Spleen (tissue), 11 donors: ENCODE results near the gene C14orf93. TPM values are rescaled to one million over a fixed set of nuclear protein-coding genes. Genes with fewer than 3 reads are reported as not detected.
"Not testable (repeated sequence)": the region's sequence is repeated elsewhere in the genome, so short reads cannot be mapped to it uniquely, and the experiment has no call there.

Experiments used
- DNase-seq: peaks from one replicate; pipeline ENCODE4 v3.0.0-alpha.2; 2020
- H3K27ac ChIP-seq, 8 donors: fragments of 200-600 bp; sonication (generic) in 7 of 8; 1 replicate in 4 of 8; 2 replicates in 4 of 8; pipeline versions ENCODE4 v1.5.0 to v1.8.0; 2016 to 2021; ENCODE audit warnings: inconsistent platforms in 4 of 8, mild to moderate bottlenecking in 4 of 8, moderate library complexity in 1 of 8
- H3K27me3 ChIP-seq, 7 donors: fragments of 200-600 bp; sonication (generic) in 6 of 7; replicated peaks in 1 of 7; 1 replicate in 4 of 7; 2 replicates in 3 of 7; pipeline versions ENCODE4 v1.5.0 to v1.8.0; 2016 to 2021; ENCODE audit warnings: inconsistent platforms in 3 of 7, mild to moderate bottlenecking in 1 of 7
- H3K36me3 ChIP-seq, 6 donors: fragments of 200-600 bp; sonication (generic) in 5 of 6; 1 replicate in 4 of 6; 2 replicates in 2 of 6; pipeline versions ENCODE4 v1.5.0 to v1.8.0; 2016 to 2021; ENCODE audit warnings: inconsistent platforms in 2 of 6
- H3K4me1 ChIP-seq, 6 donors: fragments of 200-600 bp; sonication (generic) in 5 of 6; 1 replicate in 3 of 6; 2 replicates in 3 of 6; pipeline versions ENCODE4 v1.5.0 to v1.8.0; 2016 to 2021; ENCODE audit warnings: inconsistent platforms in 3 of 6
- H3K4me3 ChIP-seq, 8 donors: fragments of 200-600 bp; sonication (generic) in 7 of 8; 1 replicate in 4 of 8; 2 replicates in 4 of 8; pipeline versions ENCODE4 v1.5.0 to v1.8.0; 2016 to 2021; ENCODE audit warnings: inconsistent platforms in 4 of 8, mild to moderate bottlenecking in 4 of 8, moderate library complexity in 2 of 8
- H3K9me3 ChIP-seq, 8 donors: fragments of 200-600 bp; sonication (generic) in 7 of 8; 1 replicate in 4 of 8; 2 replicates in 4 of 8; pipeline versions ENCODE4 v1.5.0 to v1.8.0; 2016 to 2021; ENCODE audit warnings: inconsistent platforms in 4 of 8
- POLR2A ChIP-seq, 3 donors: fragments of 450-650 bp; IDR thresholded peaks; one replicate each; pipeline ENCODE4 v1.5.1; 2017; ENCODE audit warnings: antibody characterized with exemption in 3 of 3, mild to moderate bottlenecking in 1 of 3
- POLR2AphosphoS5 ChIP-seq, 3 donors: sonication (generic); formaldehyde crosslinking; IDR thresholded peaks; one replicate each; pipeline ENCODE4 v1.5.1; 2017; ENCODE audit warnings: antibody characterized with exemption in 3 of 3
- WGBS, 5 donors: extraction: QIAGEN DNeasy Blood & Tissue Kit in 3 of 5; methylation state at CpG; one replicate each; pipeline versions ENCODE4 v1.1.5 to v1.1.7; 2013 to 2018; 5-methylcytosine and 5-hydroxymethylcytosine counted together
- intact Hi-C: fragments of 100-400 bp; cut with DNase I; formaldehyde crosslinking; loops from one replicate; pipeline ENCODE4 v1.15.0; 2023; ENCODE audit warnings: low total_unique reads
- polyA plus RNA-seq, 3 donors: library from polyadenylated mRNA; stranded (reverse); fragments of 200-250 nt; gene quantifications; one replicate each; pipeline ENCODE4 v1.2.1, GENCODE V29; 2013
- total RNA-seq, 7 donors: library from RNA; depleted of rRNA in 3 of 7; stranded (reverse); fragments of >200 nt in 3 of 7; fragmentation: NEBNext Ultra II Directional in 4 of 7; extraction: Animal tissue kit (Norgen Biotek cat#: 25700) in 4 of 7; gene quantifications; one replicate each; pipeline versions ENCODE4 v1.1.0 to v1.2.1, GENCODE V29; 2016 to 2021
- TF ChIP-seq, protein P1 (sequence below), 11 experiments: fragments of 200-600 bp in 7 of 11; fragments of 450-650 bp in 4 of 11; sonication (generic) in 4 of 11; IDR thresholded peaks in 8 of 11; conservative IDR thresholded peaks in 3 of 11; 1 replicate in 7 of 11; 2 replicates in 4 of 11; pipeline versions ENCODE4 v1.4.0 to v1.8.0; 2016 to 2021; ENCODE audit warnings: antibody characterized with exemption in 11 of 11, inconsistent platforms in 4 of 11, mild to moderate bottlenecking in 1 of 11
- donor health status: healthy with polysubstance abuse.
- donor health status: DM: no; HTN: no; CAD: no; lungs with moderate emphysema.
- donor health status: DM: no; HTN: no; CAD: no.
- donor health status: Bipolar disorder and iron deficiency.
- donor health status: healthy.
- donor health status: DM: no; HTN: no; CAD: no.
- donor health status: DM: yes; HTN: yes; CAD: no.

The C14orf93 gene
- total and polyA plus RNA-seq, 10 donors: 7.3 to 27.0 (median 10.6) TPM

DNA sequence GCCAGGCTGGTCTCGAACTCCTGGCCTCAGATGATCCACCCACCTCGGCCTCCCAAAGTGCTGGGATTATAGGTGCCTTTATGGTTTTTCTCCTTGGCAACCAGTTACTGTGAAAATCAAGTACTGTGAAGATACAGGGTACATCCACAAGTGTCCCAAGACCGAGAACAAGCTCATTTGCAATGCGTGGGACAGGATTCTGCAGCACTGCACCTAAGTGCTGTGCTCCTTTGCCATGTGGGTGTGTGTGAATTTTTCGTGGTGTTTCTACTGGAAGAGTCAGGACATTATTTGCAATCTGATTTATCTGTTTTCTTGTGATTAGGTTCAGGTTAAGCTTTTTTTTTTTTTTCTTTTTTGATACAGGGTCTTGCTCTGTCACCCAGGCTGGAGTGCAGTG lies 7.1 kb upstream of the C14orf93 start:
- WGBS, 5 donors: 88 to 93% (median 92%) methylated on average over 5 of the region's 5 CpGs
- H3K36me3 ChIP-seq: peaks cover 0 to 12% (median 0%) of the 10 kb centered on the region in 6 donors
- intact Hi-C loops: no loop called here
- no peak for TF ChIP-seq POLR2AphosphoS5 (IDR thresholded peaks at IDR 0.05)
- no peak for TF ChIP-seq POLR2A (IDR thresholded peaks at IDR 0.05)
- TF ChIP-seq, protein P1, sequence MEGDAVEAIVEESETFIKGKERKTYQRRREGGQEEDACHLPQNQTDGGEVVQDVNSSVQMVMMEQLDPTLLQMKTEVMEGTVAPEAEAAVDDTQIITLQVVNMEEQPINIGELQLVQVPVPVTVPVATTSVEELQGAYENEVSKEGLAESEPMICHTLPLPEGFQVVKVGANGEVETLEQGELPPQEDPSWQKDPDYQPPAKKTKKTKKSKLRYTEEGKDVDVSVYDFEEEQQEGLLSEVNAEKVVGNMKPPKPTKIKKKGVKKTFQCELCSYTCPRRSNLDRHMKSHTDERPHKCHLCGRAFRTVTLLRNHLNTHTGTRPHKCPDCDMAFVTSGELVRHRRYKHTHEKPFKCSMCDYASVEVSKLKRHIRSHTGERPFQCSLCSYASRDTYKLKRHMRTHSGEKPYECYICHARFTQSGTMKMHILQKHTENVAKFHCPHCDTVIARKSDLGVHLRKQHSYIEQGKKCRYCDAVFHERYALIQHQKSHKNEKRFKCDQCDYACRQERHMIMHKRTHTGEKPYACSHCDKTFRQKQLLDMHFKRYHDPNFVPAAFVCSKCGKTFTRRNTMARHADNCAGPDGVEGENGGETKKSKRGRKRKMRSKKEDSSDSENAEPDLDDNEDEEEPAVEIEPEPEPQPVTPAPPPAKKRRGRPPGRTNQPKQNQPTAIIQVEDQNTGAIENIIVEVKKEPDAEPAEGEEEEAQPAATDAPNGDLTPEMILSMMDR (IDR thresholded peaks at IDR 0.05 in 8 of 11, conservative IDR thresholded peaks at IDR 0.05 in 3 of 11): no peak
- H3K27ac ChIP-seq: no peak overlapping the region
- no peaks in the 10 kb centered on the region for H3K9me3 ChIP-seq
- H3K4me1 ChIP-seq: no peaks in the 10 kb centered on the region
- no peak overlapping the region for H3K4me3 ChIP-seq
- no peaks in the 10 kb centered on the region for H3K27me3 ChIP-seq
- DNase-seq: no peak

DNA sequence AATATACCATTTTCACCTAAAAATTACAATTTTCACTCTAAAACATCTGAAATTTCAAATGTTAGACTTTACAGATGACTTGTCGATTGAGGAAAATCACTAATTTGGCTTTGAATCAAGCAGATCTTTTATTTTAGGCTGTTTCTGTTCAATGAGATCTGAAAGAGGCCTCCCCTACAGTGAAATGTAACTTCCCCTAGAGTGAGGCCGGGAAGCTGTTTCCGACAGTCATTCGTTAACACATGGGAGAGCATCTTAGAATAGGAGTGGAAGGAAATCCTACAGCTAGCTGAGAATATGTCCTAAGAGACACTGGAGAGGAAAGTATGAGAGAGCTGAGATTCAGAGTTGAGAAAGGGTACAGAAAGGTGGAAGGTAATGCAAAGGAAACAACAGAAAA lies 5.7 kb upstream of the C14orf93 start:
- intact Hi-C loops: no loop called here
- WGBS, 5 donors: 54 to 65% (median 62%) methylated on average over 4 of the region's 4 CpGs

DNA sequence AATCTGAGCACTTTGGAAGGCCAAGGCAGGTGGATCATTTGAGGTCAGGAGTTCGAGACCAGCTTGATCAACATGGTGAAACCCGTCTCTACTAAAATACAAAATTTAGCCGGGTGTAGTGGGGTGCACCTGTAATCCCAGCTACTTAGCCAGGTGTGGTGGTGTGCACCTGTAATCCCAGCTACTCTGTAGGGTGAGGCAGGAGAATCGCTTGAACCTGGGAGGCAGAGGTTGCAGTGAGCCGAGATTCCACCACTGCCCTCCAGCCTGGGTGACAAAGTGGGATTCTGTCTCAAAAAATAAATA lies 3.8 kb upstream of the C14orf93 start:
- H3K4me3 ChIP-seq, H3K27me3 ChIP-seq, intact Hi-C loops, H3K9me3 ChIP-seq, DNase-seq, H3K36me3 ChIP-seq, H3K27ac ChIP-seq: not testable (repeated sequence)
- WGBS, 5 donors: 87 to 98% (median 95%) methylated on average over 5 of the region's 5 CpGs
- peaks cover 2 to 18% (median 13%) of the 10 kb centered on the region in 6 donors for H3K4me1 ChIP-seq

More for the DNA sequence above, 5.7 kb upstream of the C14orf93 start:
- Histone ChIP-seq H3K9me3 (no peaks in the 10 kb centered on the region), H3K4me1 (peaks cover 0 to 1% (median under 1%) of the 10 kb centered on the region in 6 donors), H3K4me3 (no peak overlapping the region), H3K27me3 (no peaks in the 10 kb centered on the region), H3K27ac (no peak overlapping the region), H3K36me3 (peaks cover 0 to 2% (median 0%) of the 10 kb centered on the region in 6 donors)
- no peak for TF ChIP-seq POLR2AphosphoS5 (IDR thresholded peaks at IDR 0.05)
- TF ChIP-seq, protein P1 (IDR thresholded peaks at IDR 0.05 in 8 of 11, conservative IDR thresholded peaks at IDR 0.05 in 3 of 11): no peak
- TF ChIP-seq POLR2A (IDR thresholded peaks at IDR 0.05): no peak
- no peak for DNase-seq

DNA sequence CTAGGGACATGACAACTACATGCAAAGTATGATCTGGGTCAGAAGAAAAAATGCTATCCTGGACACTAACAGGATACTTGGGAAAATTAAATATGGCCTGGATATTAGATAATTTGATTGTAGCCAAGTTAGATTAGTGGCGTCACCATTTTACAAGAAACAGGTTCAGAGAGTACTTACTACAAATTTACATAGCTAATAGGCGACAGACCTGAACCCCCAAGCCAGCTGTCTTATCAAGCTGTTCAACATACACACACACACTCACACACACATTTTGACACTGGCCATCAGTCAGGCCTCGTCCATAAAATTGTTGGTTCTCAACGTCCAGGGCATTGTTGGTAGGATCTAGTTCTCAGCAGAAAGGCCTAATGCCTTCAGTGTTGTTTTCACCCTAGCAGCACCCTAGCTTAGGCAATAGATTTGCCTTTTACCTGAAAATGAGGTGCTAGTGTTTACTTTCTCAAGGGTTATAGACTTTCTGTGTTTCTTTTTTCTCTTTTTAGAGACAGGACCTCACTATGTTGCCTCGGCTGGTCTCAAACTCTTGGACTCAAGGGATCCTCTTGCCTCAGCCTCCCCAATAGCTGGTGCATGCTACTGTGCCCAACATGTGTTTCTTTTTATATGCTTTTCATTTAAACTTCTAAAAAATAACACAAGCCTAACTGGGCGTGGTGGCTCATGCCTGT lies 3.3 kb upstream of the C14orf93 start:
- H3K36me3 ChIP-seq: no peaks in the 10 kb centered on the region
- H3K9me3 ChIP-seq: no peaks in the 10 kb centered on the region
- 74 to 94% (median 86%) methylated on average over 6 of the region's 6 CpGs for WGBS, 5 donors
- H3K4me1 ChIP-seq: peaks cover 7 to 23% (median 18%) of the 10 kb centered on the region in 6 donors
- no peak overlapping the region for H3K4me3 ChIP-seq
- H3K27me3 ChIP-seq: no peaks in the 10 kb centered on the region
- DNase-seq: no peak
- intact Hi-C loops: no loop called here
- TF ChIP-seq, protein P1 (IDR thresholded peaks at IDR 0.05 in 8 of 11, conservative IDR thresholded peaks at IDR 0.05 in 3 of 11): no peak
- TF ChIP-seq POLR2A (IDR thresholded peaks at IDR 0.05) (no peak), POLR2AphosphoS5 (IDR thresholded peaks at IDR 0.05) (no peak)
- H3K27ac ChIP-seq: no peak overlapping the region
